Prostate gland (tissue), 2 donors: Measurements from ENCODE around the gene KIF7.

ENCODE experiments used
- CTCF ChIP-seq, 4 experiments: fragments of 200-600 bp in 2 of 4; fragments of 450-650 bp in 2 of 4; sonication (generic) in 2 of 4; IDR thresholded peaks; 1 replicate in 3 of 4; 2 replicates in 1 of 4; pipeline ENCODE4 v1.5.1; 2016 to 2019; ENCODE audit warnings: antibody characterized with exemption in 4 of 4, mild to moderate bottlenecking in 2 of 4, moderate library complexity in 2 of 4
- POLR2A ChIP-seq: fragments of 450-650 bp; IDR thresholded peaks from one replicate; pipeline ENCODE4 v1.6.1; 2016; ENCODE audit warnings: antibody characterized with exemption, mild to moderate bottlenecking

GRCh38 chr15:89666184-89666857, 11.1 kb upstream of the KIF7 start:
- TF ChIP-seq CTCF (IDR thresholded peaks at IDR 0.05) (no peak), POLR2A (no peak)
